HG03159 (cell line): ENCODE measurements around the gene PGM2.
"Not testable (repeated sequence)": the region's sequence is repeated elsewhere in the genome, so short reads cannot be mapped to it uniquely, and the experiment has no call there.

Source experiments
- ATAC-seq: cut with Tn5 transposase; IDR thresholded peaks from one replicate; pipeline ENCODE4 v1.9.1; 2021; ENCODE audit warnings: mild to moderate bottlenecking, moderate library complexity; ENCODE audit not compliant: unreplicated experiment

The PGM2 gene

GRCh38 chr4:37826295-37827029 lies at the start of gene PGM2:
TSS of gene PGM2 (plus strand) at chr4:37826686. CDS start at chr4:37826733, 47 bp downstream.
- ATAC-seq: peak; percentile 96

- no peak for ATAC-seq
These were observed 46.6 kb upstream of the PGM2 start for GRCh38 chr4:37779896-37780295.

- no peak for ATAC-seq
These were observed 45.9 kb upstream of the PGM2 start for GRCh38 chr4:37780444-37781130.

GRCh38 chr4:37781131-37781455 lies 45.4 kb upstream of the PGM2 start:
- no peak for ATAC-seq

- not testable (repeated sequence) for ATAC-seq
These were observed 40.2 kb upstream of the PGM2 start for GRCh38 chr4:37786267-37786666.

GRCh38 chr4:37787883-37788460 lies 38.5 kb upstream of the PGM2 start:
- ATAC-seq: not testable (repeated sequence)

GRCh38 chr4:37788819-37789218 lies 37.7 kb upstream of the PGM2 start:
- ATAC-seq: no peak

- ATAC-seq: no peak
These were observed 34.2 kb upstream of the PGM2 start for GRCh38 chr4:37792241-37792640.

- no peak for ATAC-seq
These were observed 32.9 kb upstream of the PGM2 start for GRCh38 chr4:37793562-37793961.

- no peak for ATAC-seq
These were observed 32.4 kb upstream of the PGM2 start for GRCh38 chr4:37794056-37794455.

- no peak for ATAC-seq
These were observed 30.8 kb upstream of the PGM2 start for GRCh38 chr4:37795581-37796195.

GRCh38 chr4:37797374-37797773 lies 29.1 kb upstream of the PGM2 start:
- ATAC-seq: no peak

- no peak for ATAC-seq
These were observed 28.6 kb upstream of the PGM2 start for GRCh38 chr4:37797923-37798322.

- ATAC-seq: no peak
These were observed 27.9 kb upstream of the PGM2 start for GRCh38 chr4:37798616-37799015.

GRCh38 chr4:37799941-37800554 lies 26.4 kb upstream of the PGM2 start:
- ATAC-seq: no peak

- ATAC-seq: no peak
These were observed 24.3 kb upstream of the PGM2 start for GRCh38 chr4:37802068-37802666.

GRCh38 chr4:37803348-37803973 lies 23.0 kb upstream of the PGM2 start:
- no peak for ATAC-seq

GRCh38 chr4:37805091-37805490 lies 21.4 kb upstream of the PGM2 start:
- no peak for ATAC-seq

GRCh38 chr4:37812713-37813112 lies 13.8 kb upstream of the PGM2 start:
- no peak for ATAC-seq

- no peak for ATAC-seq
These were observed 10.9 kb upstream of the PGM2 start for GRCh38 chr4:37815591-37815990.

- no peak for ATAC-seq
These were observed 10.5 kb upstream of the PGM2 start for GRCh38 chr4:37816006-37816405.
